H1 (cell line): ENCODE results near the gene IDH2. TPM values are rescaled to one million over a fixed set of nuclear protein-coding genes. Genes with fewer than 3 reads are reported as not detected.

ENCODE experiments used
- CTCF ChIA-PET: fragments of 300-600 bp; sonication (Branson Sonifier 250); formaldehyde crosslinking; loops from one replicate; lab custom pipeline; 2021; ENCODE audit not compliant: partially characterized antibody; lab: Charles Lee
- POLR2A ChIA-PET: fragments of 300-600 bp; sonication (Branson Sonifier 250); formaldehyde crosslinking; loops from one replicate; lab custom pipeline; 2021; ENCODE audit warnings: inconsistent platforms; ENCODE audit not compliant: partially characterized antibody; lab: Charles Lee
- DNase-seq, 2 experiments: peaks; one replicate each; pipeline versions ENCODE4 v3.0.0 to v3.0.0-alpha.2; 2010 to 2022; ENCODE audit warnings: low spot score in 2 of 2, low read depth in 1 of 2, mixed read lengths in 1 of 2
- FAIRE-seq: peaks from 2 replicates; lab custom pipeline; 2011; peaks lifted over from hg19 to GRCh38; lab: Jason Lieb, UNC
- H2AFZ ChIP-seq: 2 replicates; pipeline ENCODE4 v1.8.1; 2012; ENCODE audit warnings: low read length, inconsistent platforms
- H2AK5ac ChIP-seq: 2 replicates; pipeline ENCODE4 v1.6.1; 2013; ENCODE audit warnings: low read depth, low read length
- H2BK120ac ChIP-seq: replicated peaks from 2 replicates; pipeline ENCODE3; 2013; ENCODE audit warnings: low read depth, low read length, inconsistent platforms
- H2BK12ac ChIP-seq: 2 replicates; pipeline ENCODE4 v1.6.1; 2013; ENCODE audit warnings: low read depth, low read length
- H2BK15ac ChIP-seq: 2 replicates; pipeline ENCODE4 v1.6.1; 2013; ENCODE audit warnings: low read length
- H2BK20ac ChIP-seq: 2 replicates; pipeline ENCODE4 v1.6.1; 2013; ENCODE audit warnings: low read length
- H2BK5ac ChIP-seq: 2 replicates; pipeline ENCODE4 v1.6.1; 2013; ENCODE audit warnings: low read depth, low read length
- H3K14ac ChIP-seq: 2 replicates; pipeline ENCODE4 v1.6.1; 2013; ENCODE audit warnings: inconsistent platforms; ENCODE audit not compliant: insufficient read length
- H3K18ac ChIP-seq: 2 replicates; pipeline ENCODE4 v1.6.1; 2013; ENCODE audit warnings: low read length; ENCODE audit errors: extremely low read depth
- H3K23ac ChIP-seq: 2 replicates; pipeline ENCODE4 v1.6.1; 2013; ENCODE audit warnings: inconsistent platforms; ENCODE audit not compliant: insufficient read length
- H3K23me2 ChIP-seq: 2 replicates; pipeline ENCODE4 v1.6.1; 2013; ENCODE audit warnings: low read depth, low read length
- H3K27ac ChIP-seq: 2 replicates; pipeline ENCODE4 v1.6.1; 2011; ENCODE audit warnings: low read depth, low read length, inconsistent platforms
- H3K27me3 ChIP-seq, 4 experiments: replicated peaks in 1 of 4; 1 replicate in 1 of 4; 2 replicates in 3 of 4; pipeline versions ENCODE4 v1.6.1 to v1.8.1; 2011 to 2013; ENCODE audit warnings: low read length in 3 of 4, mild to moderate bottlenecking in 3 of 4, inconsistent platforms in 2 of 4, mixed read lengths in 2 of 4, moderate library complexity in 1 of 4; ENCODE audit not compliant: control insufficient read depth in 3 of 4, insufficient read depth in 3 of 4; ENCODE audit errors: extremely low read depth in 1 of 4
- H3K36me3 ChIP-seq, 4 experiments: 2 replicates each; pipeline versions ENCODE4 v1.6.1 to v1.8.1; 2011 to 2013; ENCODE audit warnings: mild to moderate bottlenecking in 4 of 4, low read length in 3 of 4, moderate library complexity in 2 of 4, control low read depth in 1 of 4, inconsistent platforms in 1 of 4; ENCODE audit not compliant: insufficient read depth in 4 of 4, control insufficient read depth in 2 of 4
- H3K4ac ChIP-seq: replicated peaks from 2 replicates; pipeline ENCODE3; 2013; ENCODE audit warnings: low read length, low read depth, mixed read lengths, inconsistent platforms; ENCODE audit not compliant: insufficient read length
- H3K4me1 ChIP-seq, 4 experiments: replicated peaks in 1 of 4; 1 replicate in 1 of 4; 2 replicates in 3 of 4; pipeline versions ENCODE4 v1.6.1 to v1.8.1; 2011 to 2013; ENCODE audit warnings: low read length in 3 of 4, inconsistent platforms in 2 of 4, mixed read lengths in 1 of 4; ENCODE audit not compliant: insufficient read depth in 4 of 4, control insufficient read depth in 3 of 4
- H3K4me2 ChIP-seq, 2 experiments: 2 replicates each; pipeline versions ENCODE4 v1.6.1 to v1.8.1; 2011 to 2013; ENCODE audit warnings: low read depth in 2 of 2, low read length in 2 of 2, control low read depth in 1 of 2, inconsistent platforms in 1 of 2, mild to moderate bottlenecking in 1 of 2; ENCODE audit not compliant: insufficient read depth in 1 of 2
- H3K4me3 ChIP-seq, 4 experiments: fragments of 200-600, 300-600 bp in 1 of 4; sonication (generic), shearing (Covaris generic), sonication (Bioruptor Twin) in 1 of 4; 2 replicates each; pipeline versions ENCODE4 v1.5.1 to v1.8.1; 2011 to 2016; ENCODE audit warnings: low read length in 4 of 4, low read depth in 3 of 4, control low read depth in 2 of 4, inconsistent platforms in 2 of 4, mild to moderate bottlenecking in 2 of 4, mixed read lengths in 1 of 4, moderate library complexity in 1 of 4; ENCODE audit not compliant: insufficient read depth in 2 of 4; ENCODE audit errors: extremely low read depth in 1 of 4
- H3K56ac ChIP-seq: replicated peaks from 2 replicates; pipeline ENCODE3; 2013; ENCODE audit warnings: low read depth, mild to moderate bottlenecking, mixed read lengths, low read length, inconsistent platforms; ENCODE audit not compliant: insufficient read length
- H3K79me1 ChIP-seq: 2 replicates; pipeline ENCODE4 v1.6.1; 2013; ENCODE audit warnings: low read depth, low read length, control low read depth
- H3K79me2 ChIP-seq, 2 experiments: 2 replicates each; pipeline versions ENCODE4 v1.6.1 to v1.8.1; 2012 to 2013; ENCODE audit warnings: low read length in 2 of 2, mild to moderate bottlenecking in 2 of 2, inconsistent platforms in 1 of 2; ENCODE audit not compliant: insufficient read depth in 2 of 2, control insufficient read depth in 1 of 2
- H3K9ac ChIP-seq, 4 experiments: replicated peaks in 1 of 4; 1 replicate in 1 of 4; 2 replicates in 3 of 4; pipeline versions ENCODE4 v1.6.1 to v1.8.1; 2011 to 2013; ENCODE audit warnings: low read depth in 3 of 4, low read length in 3 of 4, control low read depth in 2 of 4, mild to moderate bottlenecking in 2 of 4, moderate library complexity in 2 of 4, inconsistent platforms in 1 of 4; ENCODE audit errors: extremely low read depth in 1 of 4
- H3K9me3 ChIP-seq, 2 experiments: 2 replicates each; pipeline versions ENCODE4 v1.6.1 to v1.8.1; 2012 to 2013; ENCODE audit warnings: mild to moderate bottlenecking in 2 of 2, moderate library complexity in 2 of 2, control low read depth in 1 of 2, inconsistent platforms in 1 of 2, low read depth in 1 of 2, low read length in 1 of 2, mixed read lengths in 1 of 2; ENCODE audit not compliant: insufficient read depth in 2 of 2
- H4K20me1 ChIP-seq, 2 experiments: replicated peaks in 1 of 2; 2 replicates each; pipeline versions ENCODE3 to v1.8.1; 2011 to 2013; ENCODE audit warnings: inconsistent platforms in 2 of 2, low read length in 2 of 2, mild to moderate bottlenecking in 1 of 2; ENCODE audit not compliant: insufficient read depth in 2 of 2, control insufficient read depth in 1 of 2
- H4K5ac ChIP-seq: 2 replicates; pipeline ENCODE4 v1.6.1; 2013; ENCODE audit warnings: low read length, low read depth, mixed read lengths, inconsistent platforms; ENCODE audit not compliant: insufficient read length
- H4K8ac ChIP-seq: 2 replicates; pipeline ENCODE4 v1.8.0; 2013; ENCODE audit warnings: mild to moderate bottlenecking, moderate library complexity, low read length, inconsistent platforms; ENCODE audit not compliant: insufficient read depth; ENCODE audit errors: extremely low read depth
- H4K91ac ChIP-seq: replicated peaks from 2 replicates; pipeline ENCODE3; 2013; ENCODE audit warnings: low read length, mixed read lengths, inconsistent platforms; ENCODE audit not compliant: insufficient read length
- CREB1 ChIP-seq: IDR thresholded peaks from 2 replicates; pipeline ENCODE4 v1.6.1; 2012; ENCODE audit warnings: inconsistent platforms
- KDM1A ChIP-seq: fragments of 200-600, 300-600 bp; sonication (generic); IDR thresholded peaks from 2 replicates; pipeline ENCODE4 v1.7.1; 2016; ENCODE audit warnings: mild to moderate bottlenecking, low read length, borderline replicate concordance
- KDM5A ChIP-seq: fragments of 200-600 bp; IDR thresholded peaks from 2 replicates; pipeline ENCODE4 v1.7.1; 2012; ENCODE audit warnings: mild to moderate bottlenecking, low read length, inconsistent platforms, mixed read lengths
- RNF2 ChIP-seq: fragments of 200-900, 300-1000 bp; sonication (generic); IDR thresholded peaks from 2 replicates; pipeline ENCODE4 v1.7.1; 2016; ENCODE audit warnings: borderline replicate concordance, low read depth, mild to moderate bottlenecking, antibody characterized with exemption, low read length; ENCODE audit not compliant: poor library complexity, severe bottlenecking; ENCODE audit errors: missing control alignments
- SIRT6 ChIP-seq: IDR thresholded peaks from one replicate; pipeline ENCODE4 v1.7.1; 2012; ENCODE audit warnings: low read length, inconsistent platforms
- SIX5 ChIP-seq: IDR thresholded peaks from 2 replicates; pipeline ENCODE4 v1.6.1; 2011; ENCODE audit warnings: mild to moderate bottlenecking, low read depth, low read length
- SP2 ChIP-seq: IDR thresholded peaks from 2 replicates; pipeline ENCODE4 v1.6.1; 2012; ENCODE audit warnings: mild to moderate bottlenecking, low read length, inconsistent platforms
- SP4 ChIP-seq: IDR thresholded peaks from 2 replicates; pipeline ENCODE4 v1.6.1; 2012; ENCODE audit warnings: low read length, inconsistent platforms
- SUZ12 ChIP-seq: fragments of 200-600 bp; sonication (generic); IDR thresholded peaks from 2 replicates; pipeline ENCODE4 v1.6.1; 2012; ENCODE audit warnings: mild to moderate bottlenecking, inconsistent platforms, low read length, moderate library complexity, mixed read lengths
- TCF12 ChIP-seq: IDR thresholded peaks from 2 replicates; pipeline ENCODE4 v1.6.1; 2011; ENCODE audit warnings: low read depth, mild to moderate bottlenecking, low read length
- ZNF274 ChIP-seq: IDR thresholded peaks from 2 replicates; pipeline ENCODE4 v1.7.0; 2012; ENCODE audit warnings: low read length, borderline replicate concordance; ENCODE audit errors: extremely low read depth
- WGBS, 2 experiments: shearing (Covaris generic) in 1 of 2; methylation state at CpG; one replicate each; pipeline versions ENCODE4 v1.1.6 to v1.1.7; 2013 to 2015; ENCODE audit warnings: low lambda C conversion rate in 2 of 2, mixed read lengths in 2 of 2, inconsistent platforms in 1 of 2, low coverage in 1 of 2, missing lambda C conversion rate in 1 of 2; ENCODE audit not compliant: insufficient replicate concordance in 2 of 2, insufficient coverage in 1 of 2, insufficient read length in 1 of 2; ENCODE audit errors: extremely low coverage in 1 of 2, missing lambda C conversion rate in 1 of 2; 5-methylcytosine and 5-hydroxymethylcytosine counted together
- polyA plus RNA-seq, 7 experiments: library from polyadenylated mRNA; depleted of rRNA in 3 of 7; stranded (reverse) in 5 of 7; unstranded in 2 of 7; fragments of >200 nt in 5 of 7; fragments of 200-250 nt in 2 of 7; gene quantifications; 1 replicate in 5 of 7; 2 replicates in 1 of 7; 4 replicates in 1 of 7; pipeline versions ENCODE4 v1.2.1 to v1.2.3, GENCODE V29; 2011 to 2013; ENCODE audit warnings: missing spikeins in 2 of 7, mixed read lengths in 2 of 7
- total RNA-seq: library from RNA; stranded (reverse); fragmentation: NEBNext Ultra II Directional; extraction: Animal tissue kit (Norgen Biotek cat#: 25700); gene quantifications from 2 replicates; pipeline ENCODE4 v1.2.1, GENCODE V29; 2021
- TF ChIP-seq, protein P1 (sequence below): IDR thresholded peaks from 2 replicates; pipeline ENCODE4 v1.6.1; 2012; ENCODE audit warnings: inconsistent platforms

IDH2 gene
- total and polyA plus RNA-seq, 2 of the 8 experiments (the other 6 are each of a cell fraction or from before 2014, with no cell fraction given), result 64.2 to 84.6 TPM

DNA sequence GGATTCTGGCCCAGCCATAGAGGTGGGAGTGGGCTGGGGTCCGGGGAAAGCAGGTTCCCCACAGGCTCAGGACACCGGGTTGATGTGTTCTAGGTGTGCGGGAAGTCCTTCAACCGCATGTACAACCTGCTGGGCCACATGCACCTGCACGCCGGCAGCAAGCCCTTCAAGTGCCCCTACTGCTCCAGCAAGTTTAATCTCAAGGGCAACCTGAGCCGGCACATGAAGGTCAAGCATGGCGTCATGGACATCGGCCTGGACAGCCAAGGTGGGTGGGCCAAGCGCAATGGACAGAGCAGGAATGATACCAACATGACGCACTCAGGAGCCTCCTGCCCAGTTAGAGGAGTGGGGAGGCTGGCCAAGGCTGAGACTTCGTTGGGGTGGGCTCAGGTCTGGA, 28.2 kb downstream of the IDH2 start:
- Histone ChIP-seq H3K9me3 (no peaks in the 10 kb centered on the region), H3K9ac (no peak overlapping the region; a peak in 2 of 7 replicates), H3K36me3 (peaks cover 0 to 10% (median 0%) of the 10 kb centered on the region in 4 experiments; a peak in 4 of 8 replicates), H2BK120ac (no peak overlapping the region), H3K4me2 (no peak overlapping the region), H2BK12ac (no peak overlapping the region), H3K56ac (no peak overlapping the region), H3K79me1 (0 out of 2 replicates have a peak, but pooled peaks cover 1% of the 10 kb centered on the region), H3K27ac (no peak overlapping the region), H4K20me1 (peaks cover 0 to 4% of the 10 kb centered on the region in 2 experiments), H3K4me1 (peaks cover 4 to 6% (median 5%) of the 10 kb centered on the region in 4 experiments; a peak in 5 of 7 replicates), H4K5ac (no peak overlapping the region), H3K18ac (no peak overlapping the region), H2AK5ac (no peak overlapping the region), H2BK15ac (no peak overlapping the region), H3K23ac (no peak overlapping the region), H2AFZ (no peak overlapping the region), H3K4ac (no peak overlapping the region), H4K8ac (no peak overlapping the region), H3K23me2 (no peaks in the 10 kb centered on the region), H2BK5ac (no peak overlapping the region), H3K14ac (no peak overlapping the region), H3K27me3 (no peaks in the 10 kb centered on the region), H3K79me2 (no peaks in the 10 kb centered on the region), H3K4me3 (no peak overlapping the region), H2BK20ac (no peak overlapping the region), H4K91ac (no peak overlapping the region)
- CTCF ChIA-PET, result interaction anchor here (0.7 to 7.4 kb wide), 5 partner anchors 9 to 180 kb away, joined by 3 to 99 read pairs (median 3); partner anchors contain the start of gene AP3S2
- DNase-seq (no peak), FAIRE-seq (no peak)
- 89% methylated on average over 12 of the region's 12 CpGs; no CpG with 5 or more reads in 1 of the 2 experiments for WGBS, 2 experiments
- POLR2A ChIA-PET, result no interaction called here
- TF ChIP-seq CREB1, result no peak
- no peak for TF ChIP-seq KDM5A
- no peak for TF ChIP-seq RNF2
- TF ChIP-seq SIX5, result no peak
- no peak for TF ChIP-seq KDM1A
- no peak for TF ChIP-seq SIRT6
- TF ChIP-seq SUZ12, result no peak
- TF ChIP-seq ZNF274, result no peak
- no peak for TF ChIP-seq TCF12
- TF ChIP-seq SP2, result no peak
- TF ChIP-seq SP4, result no peak
- TF ChIP-seq, protein P1, sequence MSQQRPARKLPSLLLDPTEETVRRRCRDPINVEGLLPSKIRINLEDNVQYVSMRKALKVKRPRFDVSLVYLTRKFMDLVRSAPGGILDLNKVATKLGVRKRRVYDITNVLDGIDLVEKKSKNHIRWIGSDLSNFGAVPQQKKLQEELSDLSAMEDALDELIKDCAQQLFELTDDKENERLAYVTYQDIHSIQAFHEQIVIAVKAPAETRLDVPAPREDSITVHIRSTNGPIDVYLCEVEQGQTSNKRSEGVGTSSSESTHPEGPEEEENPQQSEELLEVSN, result no peak
